ENCODE results near the gene CLCN7. TPM values are rescaled to one million over a fixed set of nuclear protein-coding genes. Genes with fewer than 3 reads are reported as not detected.

CLCN7 gene
- total RNA-seq, 1 experiment from 2014 or later: 70.0 TPM

DNA sequence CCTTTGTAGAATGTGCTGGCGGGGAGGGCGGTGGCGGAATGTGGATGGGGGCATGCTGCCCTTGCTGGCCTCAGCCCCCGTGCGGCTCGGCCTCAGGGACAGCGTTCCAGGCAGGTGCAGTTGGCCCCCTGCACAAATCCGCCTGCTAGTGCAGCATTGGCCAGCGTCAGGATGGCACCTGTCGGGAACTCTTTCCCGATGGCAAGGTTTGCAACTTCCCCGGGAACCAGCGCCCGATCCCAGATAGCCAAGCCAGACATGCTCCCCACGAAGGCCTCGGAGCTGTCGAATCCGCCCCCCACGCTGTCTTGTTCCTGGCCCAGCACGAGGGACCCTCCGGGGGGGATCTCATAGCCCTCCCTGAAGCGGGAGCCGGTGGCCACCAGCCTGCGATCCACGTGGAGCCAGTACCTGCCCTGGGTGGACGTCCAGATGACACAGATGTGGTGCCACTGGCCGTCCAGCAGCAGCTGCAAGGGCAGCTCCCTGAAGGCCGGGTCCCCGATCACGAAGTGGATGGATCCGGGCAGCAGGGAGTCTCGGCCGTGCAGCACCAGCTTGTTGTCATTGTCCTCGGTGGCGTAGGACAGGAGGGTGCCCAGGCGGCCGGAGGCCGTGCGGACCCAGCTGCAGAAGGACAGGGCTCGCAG lies 11.1 kb upstream of the CLCN7 start:
- H2BK120ac ChIP-seq (ENCODE audit: low read depth, low read length, poor library complexity, severe bottlenecking): no peak overlapping the region
- no peak overlapping the region for H3K18ac ChIP-seq (ENCODE audit: insufficient read length, low read depth, low read length)
- H2BK20ac ChIP-seq (ENCODE audit: low read depth, low read length, poor library complexity, severe bottlenecking): no peak overlapping the region
- no peak overlapping the region for H4K5ac ChIP-seq (ENCODE audit: insufficient read length, low read depth, low read length)
- H4K20me1 ChIP-seq (ENCODE audit: control insufficient read depth, insufficient read depth, insufficient read length): no peaks in the 10 kb centered on the region
- H3T11ph ChIP-seq (ENCODE audit: low read length): no peak overlapping the region
- H3K27ac ChIP-seq (ENCODE audit: insufficient read length, low read depth, low read length): no peak overlapping the region
- whole genome bisulfite sequencing (ENCODE audit: extremely low coverage, insufficient read length, low lambda C conversion rate): no CpG with 5 or more reads among the region's 40 CpGs
- H2BK15ac ChIP-seq (ENCODE audit: low read depth, low read length): no peak overlapping the region
- H3K56ac ChIP-seq (ENCODE audit: insufficient read length, low read depth, low read length): no peak overlapping the region
- no peak overlapping the region for H3K23ac ChIP-seq (ENCODE audit: insufficient read length, low read depth, low read length)
- no peak overlapping the region for H2AK5ac ChIP-seq (ENCODE audit: insufficient read length, low read length)
- no peak for DNase-seq
- H3K4me1 ChIP-seq (ENCODE audit: insufficient read depth, low read length): no peaks in the 10 kb centered on the region
- H3K23me2 ChIP-seq (ENCODE audit: insufficient read length, low read depth, low read length, poor library complexity, severe bottlenecking): no peaks in the 10 kb centered on the region
- no peak overlapping the region for H2AFZ ChIP-seq (ENCODE audit: low read length)
- no peak overlapping the region for H2BK5ac ChIP-seq (ENCODE audit: insufficient read length, low read length)
- H3K79me1 ChIP-seq (ENCODE audit: insufficient read depth, low read depth, low read length, poor library complexity, severe bottlenecking): no peaks in the 10 kb centered on the region
- H3K9me3 ChIP-seq (ENCODE audit: control insufficient read depth, low read depth, low read length): no peaks in the 10 kb centered on the region
- H3K9me3 Mint-ChIP-seq: peaks cover 0 to 3% of the 10 kb centered on the region in 2 experiments; a peak in 1 of 5 replicates
- no peaks in the 10 kb centered on the region for H3K79me2 ChIP-seq (ENCODE audit: insufficient read depth, low read length)
- no peak overlapping the region for H2BK12ac ChIP-seq (ENCODE audit: insufficient read length, low read depth, low read length)
- no peaks in the 10 kb centered on the region for H3K27me3 ChIP-seq (ENCODE audit: insufficient read depth, low read length)
- no peaks in the 10 kb centered on the region for H3K36me3 Mint-ChIP-seq (ENCODE audit: insufficient read depth in 1 of 3, low read depth in 3 of 3)
- no peaks in the 10 kb centered on the region for H3K4me1 Mint-ChIP-seq
- H3K27me3 Mint-ChIP-seq (ENCODE audit: low read depth): peaks cover 48% of the 10 kb centered on the region
- no peak overlapping the region for H3K4ac ChIP-seq (ENCODE audit: low read depth, low read length)
- TF ChIP-seq, protein P1, sequence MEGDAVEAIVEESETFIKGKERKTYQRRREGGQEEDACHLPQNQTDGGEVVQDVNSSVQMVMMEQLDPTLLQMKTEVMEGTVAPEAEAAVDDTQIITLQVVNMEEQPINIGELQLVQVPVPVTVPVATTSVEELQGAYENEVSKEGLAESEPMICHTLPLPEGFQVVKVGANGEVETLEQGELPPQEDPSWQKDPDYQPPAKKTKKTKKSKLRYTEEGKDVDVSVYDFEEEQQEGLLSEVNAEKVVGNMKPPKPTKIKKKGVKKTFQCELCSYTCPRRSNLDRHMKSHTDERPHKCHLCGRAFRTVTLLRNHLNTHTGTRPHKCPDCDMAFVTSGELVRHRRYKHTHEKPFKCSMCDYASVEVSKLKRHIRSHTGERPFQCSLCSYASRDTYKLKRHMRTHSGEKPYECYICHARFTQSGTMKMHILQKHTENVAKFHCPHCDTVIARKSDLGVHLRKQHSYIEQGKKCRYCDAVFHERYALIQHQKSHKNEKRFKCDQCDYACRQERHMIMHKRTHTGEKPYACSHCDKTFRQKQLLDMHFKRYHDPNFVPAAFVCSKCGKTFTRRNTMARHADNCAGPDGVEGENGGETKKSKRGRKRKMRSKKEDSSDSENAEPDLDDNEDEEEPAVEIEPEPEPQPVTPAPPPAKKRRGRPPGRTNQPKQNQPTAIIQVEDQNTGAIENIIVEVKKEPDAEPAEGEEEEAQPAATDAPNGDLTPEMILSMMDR (conservative IDR thresholded peaks at IDR 0.05): no peak
- H3K4me3 Mint-ChIP-seq: no peak overlapping the region
- H4K91ac ChIP-seq (ENCODE audit: insufficient read length, low read depth, low read length): no peak overlapping the region
- H3K27ac Mint-ChIP-seq: no peak overlapping the region
- no peak overlapping the region for H3K4me2 ChIP-seq (ENCODE audit: insufficient read depth, insufficient read length, low read length)
- H4K8ac ChIP-seq (replicated peaks; ENCODE audit: insufficient read length, low read depth, low read length): no peak overlapping the region
- H3K14ac ChIP-seq (ENCODE audit: insufficient read depth, low read length): no peak overlapping the region; the same call in 1 of the 2 replicates
- no peak overlapping the region for H3K9ac ChIP-seq (ENCODE audit: extremely low read depth, insufficient read length, low read length)
